Astrocyte (in vitro differentiated cells and primary cell): ENCODE data around the gene OR14I1.
"Not testable (repeated sequence)": the region's sequence is repeated elsewhere in the genome, so short reads cannot be mapped to it uniquely, and the experiment has no call there.

Source experiments
- EZH2 ChIP-seq: IDR thresholded peaks from 2 replicates; pipeline ENCODE4 v1.6.1; 2012; ENCODE audit warnings: mild to moderate bottlenecking, low read length, inconsistent platforms; ENCODE audit not compliant: insufficient read depth
- TF ChIP-seq, protein P1 (sequence below): IDR thresholded peaks from 2 replicates; pipeline ENCODE4 v1.5.1; 2011; ENCODE audit warnings: low read depth, mild to moderate bottlenecking, inconsistent platforms, low read length, moderate library complexity; ENCODE audit not compliant: insufficient read depth

DNA sequence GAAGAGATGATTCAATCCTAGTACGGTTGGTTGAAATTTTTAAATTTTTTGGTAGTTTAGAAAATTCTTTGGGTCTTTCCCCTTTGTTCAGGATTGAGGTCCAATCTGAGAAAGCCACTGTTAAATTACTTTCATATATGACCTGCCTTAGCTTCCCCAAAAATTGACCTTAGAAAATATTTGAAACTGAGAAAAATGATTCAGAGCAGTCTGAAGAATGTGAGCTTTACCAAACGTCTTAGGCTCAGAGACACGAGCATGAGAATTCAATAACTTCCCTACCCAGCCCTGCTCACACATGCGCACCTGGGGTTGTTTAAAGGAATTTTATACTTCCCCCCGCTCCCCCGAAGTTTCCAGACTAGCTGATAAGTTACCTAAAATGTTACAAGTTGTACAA lies 45.8 kb downstream of the OR14I1 start:
- TF ChIP-seq, protein P1, sequence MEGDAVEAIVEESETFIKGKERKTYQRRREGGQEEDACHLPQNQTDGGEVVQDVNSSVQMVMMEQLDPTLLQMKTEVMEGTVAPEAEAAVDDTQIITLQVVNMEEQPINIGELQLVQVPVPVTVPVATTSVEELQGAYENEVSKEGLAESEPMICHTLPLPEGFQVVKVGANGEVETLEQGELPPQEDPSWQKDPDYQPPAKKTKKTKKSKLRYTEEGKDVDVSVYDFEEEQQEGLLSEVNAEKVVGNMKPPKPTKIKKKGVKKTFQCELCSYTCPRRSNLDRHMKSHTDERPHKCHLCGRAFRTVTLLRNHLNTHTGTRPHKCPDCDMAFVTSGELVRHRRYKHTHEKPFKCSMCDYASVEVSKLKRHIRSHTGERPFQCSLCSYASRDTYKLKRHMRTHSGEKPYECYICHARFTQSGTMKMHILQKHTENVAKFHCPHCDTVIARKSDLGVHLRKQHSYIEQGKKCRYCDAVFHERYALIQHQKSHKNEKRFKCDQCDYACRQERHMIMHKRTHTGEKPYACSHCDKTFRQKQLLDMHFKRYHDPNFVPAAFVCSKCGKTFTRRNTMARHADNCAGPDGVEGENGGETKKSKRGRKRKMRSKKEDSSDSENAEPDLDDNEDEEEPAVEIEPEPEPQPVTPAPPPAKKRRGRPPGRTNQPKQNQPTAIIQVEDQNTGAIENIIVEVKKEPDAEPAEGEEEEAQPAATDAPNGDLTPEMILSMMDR = not testable (repeated sequence)
- not testable (repeated sequence) for TF ChIP-seq EZH2
